IPS-11a (cell line): ENCODE results near the gene SLIT3.
"Not testable (repeated sequence)": the region's sequence is repeated elsewhere in the genome, so short reads cannot be mapped to it uniquely, and the experiment has no call there.

ENCODE experiments used
- H3K4me3 ChIP-seq: one replicate; pipeline ENCODE4 v1.5.1; 2013; ENCODE audit warnings: low read depth, low read length, control low read depth

SLIT3 gene

DNA sequence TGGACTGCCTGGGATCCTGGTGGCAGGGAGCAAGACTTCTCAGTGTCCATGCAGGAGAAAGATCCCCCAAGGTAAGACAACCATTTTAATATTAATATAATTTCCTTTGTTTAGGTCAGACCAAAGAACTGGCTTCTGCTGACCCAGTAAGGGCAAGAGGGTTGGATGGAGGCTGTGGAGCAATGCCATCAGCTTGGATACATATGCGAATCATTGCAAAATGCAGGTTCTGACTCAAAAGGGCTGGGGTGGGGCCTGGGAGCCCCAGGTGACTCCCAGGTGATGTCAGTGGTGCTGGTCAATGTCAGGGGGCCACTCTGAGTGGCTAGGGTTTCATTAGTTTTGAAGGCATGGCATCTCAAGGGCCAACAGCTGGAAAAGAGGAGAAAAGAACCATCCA, 632.9 kb downstream of the SLIT3 start:
- H3K4me3 ChIP-seq = no peak overlapping the region

DNA sequence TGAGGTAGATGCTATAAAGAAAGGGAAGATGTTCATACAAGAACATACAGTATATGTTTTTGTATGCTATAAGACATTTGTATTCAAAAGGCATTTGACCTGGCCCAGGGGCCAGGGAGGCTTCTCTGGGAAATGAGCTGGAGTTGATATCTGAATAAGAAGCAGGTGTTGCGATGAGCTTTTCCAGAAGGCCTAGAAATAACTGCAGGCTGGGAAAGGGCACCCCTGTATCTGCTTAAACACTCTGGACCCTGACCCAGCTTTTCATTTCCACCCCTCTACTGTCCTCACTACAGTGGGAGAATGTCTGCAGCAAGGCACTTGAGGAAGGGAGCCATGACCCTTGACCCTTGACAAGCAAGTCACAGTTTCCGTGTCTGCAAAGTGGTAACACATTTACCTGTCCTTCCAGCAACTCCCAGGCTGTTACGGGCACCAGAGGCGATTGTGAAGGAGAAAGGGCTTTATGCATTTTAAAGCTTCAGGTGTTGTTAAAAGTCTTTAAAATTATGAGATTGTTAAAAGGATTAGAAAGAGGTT, 633.6 kb downstream of the SLIT3 start:
- H3K4me3 ChIP-seq = no peak overlapping the region

DNA sequence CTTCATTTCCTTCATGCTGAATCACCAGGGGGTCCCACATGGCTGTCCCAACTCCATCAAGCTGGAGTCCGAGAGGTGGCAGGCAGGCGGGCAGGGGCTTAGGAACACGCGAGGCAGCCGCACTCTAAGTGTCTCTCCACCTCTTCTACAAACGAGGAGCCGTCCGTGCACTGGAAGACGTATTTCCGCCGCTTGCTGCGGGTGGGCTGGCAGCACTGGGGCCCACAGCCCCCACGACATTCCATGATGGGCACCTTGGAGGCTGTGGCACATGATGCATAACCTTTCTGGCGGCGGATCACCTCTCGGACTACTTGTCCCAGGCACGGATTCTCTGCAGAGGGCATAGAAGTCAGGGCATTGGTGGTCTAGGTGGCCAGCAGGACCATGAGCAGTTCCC, 634.6 kb downstream of the SLIT3 start:
- H3K4me3 ChIP-seq = no peak overlapping the region

DNA sequence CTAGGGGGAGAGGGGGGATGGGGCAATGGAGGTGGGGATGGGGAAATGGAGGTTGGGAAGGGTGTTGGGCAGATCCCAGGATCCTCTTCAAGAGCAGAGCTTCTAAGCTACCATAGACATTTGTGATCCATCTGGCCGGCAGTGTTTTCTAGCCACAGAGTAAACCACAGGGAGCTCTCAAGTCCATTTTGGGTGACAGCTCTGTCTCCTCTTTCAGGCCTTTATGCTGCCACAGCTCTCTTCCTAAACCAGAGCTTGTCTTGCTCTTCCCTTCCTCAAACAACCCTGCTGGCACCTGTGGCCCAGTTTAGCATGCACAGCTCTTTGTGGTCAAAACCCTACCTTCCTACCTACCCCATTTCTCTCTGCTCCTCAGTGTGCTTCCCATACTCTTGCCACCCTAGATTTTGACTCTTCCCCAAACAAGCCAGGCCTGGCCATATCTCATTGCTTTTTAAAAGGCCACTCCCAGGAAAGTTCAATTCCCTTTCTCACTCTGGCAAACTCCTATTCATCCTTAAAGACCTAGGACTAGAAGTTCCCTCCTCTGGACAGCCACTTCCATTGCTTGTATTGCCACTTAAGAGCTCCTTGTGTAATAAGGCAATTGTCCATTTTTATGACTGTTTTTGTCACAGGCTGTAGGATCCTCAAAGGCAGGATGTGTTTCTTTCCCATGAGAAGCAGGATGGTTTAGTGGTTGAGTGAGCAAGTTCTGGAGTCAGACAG, 637.5 kb downstream of the SLIT3 start:
- no peak overlapping the region for H3K4me3 ChIP-seq

DNA sequence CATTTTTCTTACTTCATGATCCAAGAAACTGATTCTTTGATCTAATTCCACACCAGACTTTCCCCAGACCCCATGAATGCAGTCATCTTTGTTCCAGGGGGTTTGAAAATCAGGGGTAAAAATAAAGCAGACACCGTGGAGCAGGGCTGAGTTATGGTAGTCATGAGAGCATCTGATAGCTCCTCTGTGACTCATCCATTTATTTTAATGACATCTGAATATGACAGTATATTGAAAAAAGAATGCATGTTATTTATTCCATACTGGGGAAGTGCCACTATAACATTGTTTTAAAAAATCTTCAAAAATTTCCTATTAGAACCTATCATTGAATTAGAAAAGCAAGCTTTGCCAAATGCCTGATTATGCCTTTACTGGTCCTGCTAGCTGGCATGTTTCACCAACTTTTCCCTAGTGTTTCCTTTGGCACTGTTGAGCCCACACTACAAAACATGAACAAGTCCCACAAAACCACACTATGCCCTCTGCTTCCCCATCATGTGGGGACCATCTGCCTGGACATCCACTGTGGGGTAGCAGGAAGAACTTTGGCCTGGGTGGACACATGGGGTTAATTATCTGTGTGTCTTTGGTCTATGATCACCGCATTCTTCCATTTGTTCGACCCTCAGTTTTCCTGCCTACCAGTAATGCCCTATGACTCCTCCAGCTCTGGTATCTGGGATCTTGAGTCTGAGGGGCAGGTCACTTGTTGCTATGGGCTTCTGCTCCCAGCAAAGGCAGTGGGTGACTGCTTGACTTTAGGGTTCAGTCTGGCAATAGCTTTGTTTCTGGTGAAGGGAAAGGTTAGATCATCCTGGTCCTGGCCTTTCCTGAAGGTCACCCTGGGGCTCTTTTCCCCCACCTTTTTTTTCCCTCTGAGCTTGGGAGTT, 639.1 kb downstream of the SLIT3 start:
- no peak overlapping the region for H3K4me3 ChIP-seq

DNA sequence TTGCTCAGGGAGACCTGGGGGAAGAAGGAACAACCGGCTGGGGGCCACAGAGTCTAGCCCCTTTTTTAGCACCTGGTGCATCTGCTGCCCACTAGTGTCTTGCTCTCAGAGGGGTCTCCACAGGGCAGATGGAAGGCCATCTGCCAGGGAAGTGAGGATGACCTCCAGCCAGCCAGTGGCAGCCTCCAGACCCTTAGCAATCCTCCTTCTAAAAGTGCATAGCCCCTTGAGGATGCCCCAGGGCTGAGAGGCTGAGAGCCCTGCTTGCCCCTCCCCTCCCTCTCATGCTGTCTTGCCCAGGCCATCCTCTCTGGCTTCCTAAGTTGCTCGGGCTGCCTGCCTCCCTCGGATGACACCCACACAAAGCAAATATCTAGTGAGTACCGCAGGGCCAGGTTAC, 640.2 kb downstream of the SLIT3 start:
- H3K4me3 ChIP-seq = no peak overlapping the region

DNA sequence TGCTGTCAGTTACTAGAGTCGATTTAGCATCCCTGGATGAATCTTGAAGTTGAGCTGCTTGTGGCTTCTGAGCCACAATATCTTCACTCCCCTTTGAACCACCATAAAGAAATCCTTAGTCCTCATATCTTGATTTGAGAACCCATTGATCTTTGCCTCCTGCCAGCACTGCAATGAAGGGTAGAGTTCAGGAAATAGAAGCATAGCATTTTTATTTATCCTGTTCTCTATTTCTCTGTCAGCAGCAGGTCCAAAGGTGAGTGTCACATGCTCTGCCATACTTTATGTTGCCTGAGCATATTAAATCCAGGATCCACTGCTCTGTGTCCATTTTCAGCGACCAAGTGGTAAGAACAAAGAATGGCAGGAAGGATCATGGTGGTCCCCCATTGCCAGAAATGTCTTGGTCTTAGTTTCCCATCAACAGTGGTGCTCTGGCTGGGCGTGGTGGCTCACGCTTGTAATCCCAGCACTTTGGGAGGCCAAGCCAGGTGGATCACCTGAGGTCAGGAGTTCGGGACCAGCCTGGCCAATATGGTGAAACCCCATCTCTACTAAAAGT, 641.6 kb downstream of the SLIT3 start:
- H3K4me3 ChIP-seq = no peak overlapping the region

DNA sequence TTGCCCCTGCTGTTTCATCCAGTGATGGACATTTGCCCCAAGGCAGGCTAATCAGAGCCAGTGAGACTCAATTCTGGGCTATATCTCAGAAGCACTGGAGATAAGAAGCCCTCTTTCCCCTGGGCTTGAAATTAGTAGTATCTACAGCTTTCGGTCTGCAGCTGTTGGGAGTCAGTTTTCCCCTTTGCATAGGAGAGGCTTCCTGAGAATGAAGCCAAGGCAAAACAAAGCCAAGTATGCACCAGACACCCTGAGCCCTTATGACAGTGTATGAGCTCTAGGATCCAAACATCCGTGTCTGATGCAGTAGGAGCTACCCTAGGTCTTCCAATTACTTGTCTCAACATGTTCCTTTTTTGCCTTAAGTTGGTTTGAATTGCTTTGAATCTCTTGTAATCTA, 642.5 kb downstream of the SLIT3 start:
- H3K4me3 ChIP-seq = no peak overlapping the region

DNA sequence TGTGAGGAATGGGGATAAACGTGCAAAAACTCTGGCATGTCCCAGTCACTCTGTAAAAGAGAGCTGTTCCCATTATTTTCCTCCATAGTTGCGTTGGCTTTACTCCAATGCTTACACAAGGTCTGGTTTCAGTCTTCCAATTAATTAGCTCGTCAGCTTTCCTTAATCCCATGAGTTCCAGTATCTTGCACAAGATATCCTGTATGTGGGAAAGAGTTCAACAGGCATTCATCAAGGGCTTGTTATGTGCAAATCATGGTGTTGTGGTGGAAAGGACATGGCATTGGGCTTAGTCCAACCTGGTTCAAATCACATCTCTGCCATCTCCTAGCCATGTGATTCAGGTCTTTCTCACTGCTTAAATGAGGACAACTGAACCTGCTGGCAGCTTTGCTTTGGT, 644.3 kb downstream of the SLIT3 start:
- H3K4me3 ChIP-seq = no peak overlapping the region

DNA sequence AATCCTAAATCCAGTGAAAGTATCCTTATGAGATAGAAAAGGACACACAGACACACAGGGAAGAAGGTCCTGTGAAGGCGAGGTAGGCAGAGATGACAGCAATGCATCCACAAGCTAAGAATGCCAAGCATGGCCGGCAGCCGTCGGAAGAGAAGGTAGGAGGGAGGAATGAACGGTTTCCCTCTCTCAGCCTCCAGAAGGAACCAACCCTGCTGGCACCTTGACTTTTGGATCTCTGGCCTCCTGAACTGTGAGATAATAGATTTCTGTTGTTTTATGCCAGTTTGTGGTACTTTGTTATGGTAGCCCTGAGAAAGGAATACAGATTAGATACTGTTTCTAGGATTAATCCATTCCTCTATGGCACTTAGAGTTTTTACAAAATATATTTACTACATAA, 645.6 kb downstream of the SLIT3 start:
- H3K4me3 ChIP-seq = no peak overlapping the region

DNA sequence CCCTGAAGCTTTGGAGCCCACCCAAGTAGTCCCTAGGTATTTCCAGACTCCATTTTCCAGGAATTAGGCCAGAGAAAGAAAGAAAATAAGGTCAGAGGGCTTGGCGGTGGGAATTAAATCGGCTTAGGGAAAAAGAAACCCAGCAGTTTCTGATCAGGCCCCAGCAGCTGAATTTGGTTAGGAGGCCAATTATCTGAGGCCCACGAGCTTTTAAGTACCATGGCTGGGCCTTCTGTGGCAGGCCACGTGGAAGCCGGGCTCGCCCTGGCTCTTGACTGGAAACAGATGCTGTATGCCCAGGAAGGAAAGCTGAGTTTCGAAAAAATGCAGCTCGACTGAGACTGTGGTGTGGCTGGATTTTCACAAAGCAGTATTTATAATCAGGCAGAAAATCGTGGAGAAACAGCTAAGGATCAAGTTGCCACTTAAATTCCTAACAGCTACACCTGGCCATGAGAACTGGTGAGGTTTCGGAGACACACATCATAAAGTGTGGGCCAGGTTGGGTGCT, 646.7 kb downstream of the SLIT3 start:
- no peak overlapping the region for H3K4me3 ChIP-seq

DNA sequence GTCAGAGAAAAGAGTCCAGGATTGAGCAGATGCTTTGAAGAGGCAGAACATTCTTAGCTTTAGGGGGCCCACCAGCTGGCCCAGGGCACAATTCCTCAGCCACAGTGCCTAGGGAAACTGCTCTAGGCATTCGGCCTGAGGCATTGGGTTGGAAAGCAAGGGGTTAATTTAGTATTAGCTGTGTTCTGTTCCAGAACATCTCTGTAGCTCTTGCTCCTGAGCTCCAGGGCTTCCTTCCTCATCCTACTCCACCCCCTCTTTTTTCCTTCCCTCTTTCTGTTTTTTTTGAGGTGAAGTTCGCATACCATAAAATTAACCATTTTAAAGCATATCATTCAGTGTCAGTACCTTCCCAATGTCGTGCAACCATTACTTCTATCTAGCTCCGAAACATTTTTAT, 647.3 kb downstream of the SLIT3 start:
- H3K4me3 ChIP-seq = no peak overlapping the region

DNA sequence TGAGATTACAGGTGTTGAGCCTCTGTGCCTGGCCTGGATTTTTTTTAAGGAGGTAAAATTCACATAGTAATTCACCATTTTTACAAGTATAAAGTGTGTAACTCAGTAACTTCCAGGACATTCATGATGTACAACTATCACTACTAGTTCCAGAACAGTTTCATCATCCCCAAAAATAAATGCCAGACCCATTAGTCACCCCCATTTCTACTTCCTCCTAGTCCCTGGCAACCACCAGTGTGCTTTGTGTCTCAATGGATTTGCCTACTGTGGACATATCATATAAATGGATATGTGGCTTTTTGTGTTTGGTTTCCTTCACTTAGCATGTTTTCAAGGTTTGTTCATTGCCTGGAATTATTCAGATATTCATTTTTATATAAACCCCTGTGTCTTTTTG, 649.3 kb downstream of the SLIT3 start:
- H3K4me3 ChIP-seq = no peak overlapping the region

DNA sequence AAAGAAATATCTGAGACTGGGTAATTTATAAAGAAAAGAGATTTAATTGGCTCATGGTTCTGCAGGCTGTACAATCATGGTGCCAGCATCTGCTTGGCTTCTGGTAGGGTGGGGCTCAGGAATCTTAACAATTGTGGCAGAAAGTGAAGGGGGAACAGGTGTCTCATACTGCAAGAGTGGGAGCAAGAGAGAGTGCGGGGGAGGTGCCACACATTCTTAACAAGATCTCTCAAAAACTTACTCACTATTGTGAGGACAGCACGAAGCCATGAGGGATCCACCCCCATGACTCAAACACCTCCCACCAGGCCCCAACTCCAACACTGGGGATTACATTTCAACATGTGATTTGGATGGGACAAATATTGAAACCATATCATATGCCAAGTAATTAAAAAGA, 651.6 kb downstream of the SLIT3 start:
- no peak overlapping the region for H3K4me3 ChIP-seq

DNA sequence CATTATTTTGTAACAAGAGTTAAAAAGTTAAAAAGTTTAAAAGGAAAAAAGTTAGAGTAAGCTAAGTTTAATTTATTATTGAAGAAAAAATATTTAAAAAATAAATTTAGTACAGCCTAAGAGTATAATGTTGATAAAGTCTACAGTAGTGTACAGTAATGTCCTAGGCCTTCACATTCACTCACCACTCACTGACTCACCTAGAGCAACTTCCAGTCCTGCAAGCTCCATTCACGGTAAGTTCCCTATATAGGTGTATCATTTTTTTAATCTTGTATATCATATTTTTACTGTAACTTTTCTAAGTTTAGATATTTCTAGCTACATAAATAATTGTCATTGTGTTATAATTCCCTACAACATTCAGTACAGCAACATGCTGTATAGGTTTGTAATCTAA, 652.4 kb downstream of the SLIT3 start:
- H3K4me3 ChIP-seq = no peak overlapping the region

DNA sequence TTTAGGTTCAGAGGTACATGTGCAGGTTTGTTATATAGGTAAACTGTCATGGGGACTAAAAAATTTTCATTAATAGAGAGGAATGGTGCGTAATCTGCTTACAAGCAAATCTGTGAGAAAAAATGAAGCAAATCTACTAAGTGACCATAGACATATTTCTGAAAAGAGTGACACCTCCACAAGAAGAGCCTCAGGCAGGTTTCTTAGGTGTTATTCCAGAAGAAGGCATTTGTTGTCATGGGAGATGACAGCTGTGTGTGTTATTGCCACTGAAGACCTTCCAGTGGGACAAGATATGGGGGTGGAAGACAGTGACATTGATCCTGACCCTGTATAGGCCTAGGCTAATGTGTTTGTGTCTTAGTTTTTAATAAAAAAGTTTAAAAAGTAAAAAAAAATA, 652.9 kb downstream of the SLIT3 start:
- no peak overlapping the region for H3K4me3 ChIP-seq

DNA sequence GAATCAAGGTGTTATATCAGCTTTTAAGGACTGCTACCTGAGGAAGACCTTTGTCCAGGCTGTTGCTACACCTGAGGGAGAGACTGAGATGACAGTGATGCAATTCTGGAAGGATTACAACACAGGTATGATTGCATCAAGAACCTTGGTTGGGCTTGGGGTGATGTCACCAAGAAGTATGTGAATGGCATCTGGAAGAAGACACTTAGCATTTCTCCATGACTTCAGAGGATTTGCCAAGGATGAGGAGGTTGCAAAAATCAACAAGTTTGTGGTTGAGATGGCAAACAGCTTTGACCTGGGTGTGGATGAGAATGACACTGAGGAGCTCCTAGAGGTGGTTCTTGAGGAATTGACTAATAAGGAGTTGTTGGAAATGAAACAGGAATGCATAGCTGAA, 653.9 kb downstream of the SLIT3 start:
- H3K4me3 ChIP-seq = no peak overlapping the region

DNA sequence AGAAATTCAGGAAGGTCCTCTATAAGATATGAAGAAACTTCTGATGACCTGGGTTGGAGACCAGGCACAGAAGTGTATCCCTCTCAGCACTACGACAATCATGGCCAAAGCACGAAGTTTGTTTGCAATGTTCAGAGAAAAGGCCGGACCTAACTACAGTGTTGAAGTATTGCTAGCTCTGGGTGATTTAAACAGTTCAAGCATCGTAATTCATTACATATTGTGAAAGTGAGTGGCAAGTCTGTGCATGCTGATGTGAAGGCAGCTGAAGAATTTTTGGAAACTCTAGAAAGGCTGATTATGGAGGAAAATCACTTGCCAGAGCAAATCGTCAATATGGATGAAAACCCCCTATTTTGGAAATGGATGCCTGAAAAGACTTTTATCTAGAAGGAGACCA, 654.6 kb downstream of the SLIT3 start:
- no peak overlapping the region for H3K4me3 ChIP-seq

DNA sequence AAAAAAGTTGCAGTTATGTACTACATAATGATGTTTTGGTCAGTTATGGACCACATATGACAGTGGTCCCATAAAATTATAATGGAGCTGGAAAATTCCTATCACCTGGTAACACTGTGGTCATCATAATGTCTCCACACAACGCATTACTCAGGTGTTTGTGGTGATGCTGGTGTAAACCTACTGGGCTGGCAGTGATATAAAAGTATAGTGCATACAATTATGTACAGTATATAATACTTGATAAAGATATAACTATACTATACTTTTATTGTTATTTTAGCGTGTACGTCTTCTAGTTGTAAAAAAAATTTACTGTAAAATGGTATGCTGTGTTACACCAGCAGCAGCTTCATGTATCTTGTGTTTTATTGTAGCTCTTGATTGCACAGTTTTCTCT, 655.7 kb downstream of the SLIT3 start:
- H3K4me3 ChIP-seq = no peak overlapping the region

DNA sequence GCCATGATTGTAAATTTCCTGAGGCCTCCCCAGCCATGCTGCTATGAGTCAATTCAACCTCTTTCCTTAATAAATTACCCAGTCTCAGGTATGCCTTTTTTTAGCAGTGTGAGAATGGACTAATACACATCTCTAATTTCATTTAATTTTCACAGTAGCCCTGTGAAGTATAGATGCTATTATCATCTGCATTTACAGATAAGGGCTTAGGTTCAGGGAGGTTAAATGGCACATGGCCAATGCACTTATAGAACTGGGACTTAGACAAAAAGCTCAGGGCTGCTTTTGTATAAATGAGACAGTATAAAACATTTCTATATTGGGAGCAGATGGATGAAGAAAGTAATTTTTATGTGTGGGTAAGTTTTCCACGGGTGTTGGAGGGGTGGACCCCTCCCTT, 658.9 kb downstream of the SLIT3 start:
- H3K4me3 ChIP-seq = no peak overlapping the region

DNA sequence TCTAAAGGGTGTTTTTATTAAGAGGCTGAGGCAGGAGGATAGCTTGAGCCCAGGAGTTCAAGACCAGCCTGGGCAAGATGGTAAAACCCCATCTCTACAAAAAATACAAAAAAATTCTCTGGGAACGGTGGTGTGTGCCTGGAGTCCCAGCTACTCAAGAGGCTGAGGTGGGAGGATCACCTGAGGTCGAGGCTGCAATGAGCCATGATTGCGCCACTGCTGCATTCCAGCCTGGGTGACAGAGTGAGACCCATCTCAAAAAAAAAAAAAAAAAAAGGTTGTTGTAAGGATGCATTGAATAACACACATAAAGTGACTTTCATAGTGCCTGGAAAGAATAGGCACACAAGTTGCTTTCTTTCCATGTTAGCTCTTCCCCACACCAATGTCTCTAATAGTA, 662.1 kb downstream of the SLIT3 start:
- not testable (repeated sequence) for H3K4me3 ChIP-seq

DNA sequence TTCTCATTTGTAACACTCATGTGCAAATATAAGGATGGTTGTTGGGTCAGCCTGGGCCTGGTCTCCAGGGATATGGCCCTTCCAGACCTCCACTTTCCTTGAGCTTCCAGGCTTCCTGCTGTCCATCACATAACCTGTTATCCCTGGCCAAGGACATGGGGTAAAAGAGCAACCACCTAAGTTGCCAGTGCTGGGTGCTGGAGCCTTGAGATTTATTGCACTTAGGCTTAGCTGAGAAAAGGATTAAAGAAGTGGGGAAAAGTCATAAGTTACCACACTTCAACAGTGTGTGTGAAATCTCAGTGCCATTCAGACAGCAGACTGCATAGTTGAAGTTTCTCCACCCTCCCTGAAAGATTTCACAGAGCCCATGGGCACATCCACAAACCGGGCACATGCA, 663.1 kb downstream of the SLIT3 start:
- no peak overlapping the region for H3K4me3 ChIP-seq
